ENCODE results near the gene SUPT3H. TPM values are rescaled to one million over a fixed set of nuclear protein-coding genes. Genes with fewer than 3 reads are reported as not detected.

The SUPT3H gene
- total RNA-seq, 1 donor, result 10.6 TPM

DNA sequence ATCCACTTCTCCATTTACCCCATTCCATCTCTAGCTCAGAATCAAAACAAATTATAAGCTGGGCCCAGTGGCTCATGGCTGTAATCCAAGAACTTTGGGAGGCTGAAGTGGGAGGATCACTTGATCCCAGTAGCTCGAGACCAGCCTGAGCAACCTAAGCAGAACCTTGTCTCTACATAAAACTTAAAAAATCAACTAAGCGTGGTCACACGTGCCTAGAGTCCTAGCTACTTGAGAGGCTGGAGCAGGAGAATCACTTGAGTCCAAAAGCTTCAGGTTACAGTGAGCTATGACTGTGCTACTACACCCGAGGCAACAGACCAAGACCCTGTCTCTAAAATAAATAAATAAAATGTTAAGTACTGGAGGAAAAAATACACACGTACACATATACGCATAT lies 124.3 kb downstream of the SUPT3H start:
- no peak for DNase-seq (ENCODE audit: low read depth)
- no peak overlapping the region for H3K4me3 ChIP-seq (ENCODE audit: low read depth, low read length)
- TF ChIP-seq, protein P1, sequence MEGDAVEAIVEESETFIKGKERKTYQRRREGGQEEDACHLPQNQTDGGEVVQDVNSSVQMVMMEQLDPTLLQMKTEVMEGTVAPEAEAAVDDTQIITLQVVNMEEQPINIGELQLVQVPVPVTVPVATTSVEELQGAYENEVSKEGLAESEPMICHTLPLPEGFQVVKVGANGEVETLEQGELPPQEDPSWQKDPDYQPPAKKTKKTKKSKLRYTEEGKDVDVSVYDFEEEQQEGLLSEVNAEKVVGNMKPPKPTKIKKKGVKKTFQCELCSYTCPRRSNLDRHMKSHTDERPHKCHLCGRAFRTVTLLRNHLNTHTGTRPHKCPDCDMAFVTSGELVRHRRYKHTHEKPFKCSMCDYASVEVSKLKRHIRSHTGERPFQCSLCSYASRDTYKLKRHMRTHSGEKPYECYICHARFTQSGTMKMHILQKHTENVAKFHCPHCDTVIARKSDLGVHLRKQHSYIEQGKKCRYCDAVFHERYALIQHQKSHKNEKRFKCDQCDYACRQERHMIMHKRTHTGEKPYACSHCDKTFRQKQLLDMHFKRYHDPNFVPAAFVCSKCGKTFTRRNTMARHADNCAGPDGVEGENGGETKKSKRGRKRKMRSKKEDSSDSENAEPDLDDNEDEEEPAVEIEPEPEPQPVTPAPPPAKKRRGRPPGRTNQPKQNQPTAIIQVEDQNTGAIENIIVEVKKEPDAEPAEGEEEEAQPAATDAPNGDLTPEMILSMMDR (IDR thresholded peaks at IDR 0.05; ENCODE audit: insufficient read depth, low read length), result no peak

GRCh38 chr6:45231660-45232059 lies 146.1 kb downstream of the SUPT3H start:
- DNase-seq (ENCODE audit: low read depth), result no peak
- TF ChIP-seq, protein P1 (IDR thresholded peaks at IDR 0.05; ENCODE audit: insufficient read depth, low read length), result no peak
- H3K4me3 ChIP-seq (ENCODE audit: low read depth, low read length), result no peak overlapping the region

DNA sequence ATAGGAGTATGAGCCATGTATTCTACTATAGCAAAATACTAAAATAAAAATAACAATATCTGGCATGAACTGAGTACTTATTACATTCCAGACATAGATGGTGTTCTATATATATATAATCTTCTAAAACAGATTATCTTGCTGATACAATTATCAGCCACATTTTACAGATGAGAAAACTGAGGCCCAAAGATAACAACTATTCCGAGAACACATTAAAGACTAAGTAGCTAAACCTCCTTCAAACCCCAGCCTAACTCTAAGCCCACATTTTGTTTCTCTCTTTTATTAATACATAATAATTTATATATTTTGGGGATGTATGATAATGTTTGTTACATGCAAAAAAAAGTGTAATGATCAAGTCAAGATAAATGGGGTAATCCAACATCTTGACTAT lies 148.3 kb downstream of the SUPT3H start:
- no peak for DNase-seq (ENCODE audit: low read depth)
- no peak overlapping the region for H3K4me3 ChIP-seq (ENCODE audit: low read depth, low read length)
- TF ChIP-seq, protein P1 (IDR thresholded peaks at IDR 0.05; ENCODE audit: insufficient read depth, low read length), result no peak

GRCh38 chr6:45226081-45226480 lies 151.7 kb downstream of the SUPT3H start:
- no peak overlapping the region for H3K4me3 ChIP-seq (ENCODE audit: low read depth, low read length)
- no peak for DNase-seq (ENCODE audit: low read depth)
- TF ChIP-seq, protein P1 (IDR thresholded peaks at IDR 0.05; ENCODE audit: insufficient read depth, low read length), result peak; percentile 7

GRCh38 chr6:45222380-45222779 lies 155.4 kb downstream of the SUPT3H start:
- TF ChIP-seq, protein P1 (IDR thresholded peaks at IDR 0.05; ENCODE audit: insufficient read depth, low read length), result no peak
- H3K4me3 ChIP-seq (ENCODE audit: low read depth, low read length), result no peak overlapping the region
- peak; percentile 17 for DNase-seq (ENCODE audit: low read depth)

DNA sequence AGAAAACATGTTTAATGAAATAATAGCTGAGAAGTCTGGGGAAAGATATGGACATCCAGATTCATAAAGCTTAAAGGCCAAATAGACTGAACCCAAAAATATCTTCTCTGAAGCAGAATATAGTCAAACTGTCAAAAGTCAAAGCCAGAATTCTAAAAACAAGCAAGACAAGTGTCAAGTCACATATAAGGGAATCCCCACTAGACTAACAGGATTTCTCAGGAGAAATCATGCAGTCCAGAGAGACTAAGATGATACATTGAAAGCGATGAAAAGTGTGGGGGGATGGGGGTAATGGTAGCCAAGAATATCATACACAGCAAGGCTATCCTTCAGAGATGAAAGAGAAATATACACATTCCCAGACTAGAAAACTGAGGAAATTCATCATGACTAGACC lies 162.0 kb downstream of the SUPT3H start:
- TF ChIP-seq, protein P1 (IDR thresholded peaks at IDR 0.05; ENCODE audit: insufficient read depth, low read length), result no peak
- H3K4me3 ChIP-seq (ENCODE audit: low read depth, low read length), result no peak overlapping the region
- no peak for DNase-seq (ENCODE audit: low read depth)

- no peak for DNase-seq (ENCODE audit: low read depth)
- H3K4me3 ChIP-seq (ENCODE audit: low read depth, low read length), result no peak overlapping the region
- TF ChIP-seq, protein P1 (IDR thresholded peaks at IDR 0.05; ENCODE audit: insufficient read depth, low read length), result no peak
Observed at GRCh38 chr6:45212976-45213375, 164.8 kb downstream of the SUPT3H start.

Measured in fibroblast of the aortic adventitia (primary cell).